GM12875 (cell line): Measurements from ENCODE around the gene ARSA.

ENCODE experiments used
- H3K4me3 ChIP-seq: one replicate; pipeline ENCODE4 v1.5.1; 2011; ENCODE audit warnings: low read depth, low read length, control low read depth
- CTCF ChIP-seq: IDR thresholded peaks from 2 replicates; pipeline ENCODE4 v1.5.1; 2011; ENCODE audit warnings: low read depth, mild to moderate bottlenecking, control low read depth, inconsistent platforms, low read length, moderate library complexity, borderline replicate concordance; ENCODE audit not compliant: insufficient read depth

ARSA gene

GRCh38 chr22:50595189-50595588, 32.8 kb downstream of the ARSA start:
- TF ChIP-seq CTCF, result no peak
- no peak overlapping the region for H3K4me3 ChIP-seq

- no peak for TF ChIP-seq CTCF
- H3K4me3 ChIP-seq, result no peak overlapping the region
These were observed 40.5 kb downstream of the ARSA start for GRCh38 chr22:50587407-50587806.

- no peak overlapping the region for H3K4me3 ChIP-seq
- TF ChIP-seq CTCF, result no peak
These were observed 41.5 kb downstream of the ARSA start for GRCh38 chr22:50586416-50586815.

DNA sequence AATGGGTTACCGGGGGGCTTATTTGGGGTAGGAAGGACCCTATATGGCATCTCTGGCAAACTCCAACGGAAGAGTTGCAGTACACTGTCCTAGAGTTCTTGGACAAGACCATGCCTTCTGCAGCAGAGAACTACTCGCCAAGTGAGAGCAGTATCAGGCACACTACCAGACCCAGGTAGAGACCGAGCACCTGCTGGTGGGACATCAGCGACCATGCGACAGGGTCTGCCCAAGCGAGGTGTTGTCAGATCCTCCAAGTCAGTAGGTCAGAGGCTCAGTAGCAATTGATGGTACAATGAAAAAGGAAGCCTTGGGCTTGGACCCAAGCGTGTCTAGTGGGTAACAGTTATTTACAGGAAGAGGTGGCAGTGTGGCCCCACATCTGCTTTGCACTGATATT, 42.2 kb downstream of the ARSA start:
- H3K4me3 ChIP-seq, result no peak overlapping the region
- TF ChIP-seq CTCF, result no peak

- H3K4me3 ChIP-seq, result no peak overlapping the region
- no peak for TF ChIP-seq CTCF
These were observed 42.7 kb downstream of the ARSA start for GRCh38 chr22:50585238-50585637.

GRCh38 chr22:50584106-50585096, 43.6 kb downstream of the ARSA start:
- TF ChIP-seq CTCF, result no peak
- H3K4me3 ChIP-seq, result no peak overlapping the region
